HepG2 (cell line): ENCODE measurements around the gene BRCA2. TPM values are rescaled to one million over a fixed set of nuclear protein-coding genes. Genes with fewer than 3 reads are reported as not detected.
A peak's percentile ranks its signal among the peaks of the same experiment; 100 is the strongest.

Experiments
- AHR ChIP-seq: IDR thresholded peaks from 2 replicates; pipeline ENCODE4 v1.6.1; 2018; ENCODE audit warnings: missing genetic modification reagents, missing compliant biosample characterization
- ELF1 ChIP-seq: sonication (generic); formaldehyde crosslinking; IDR thresholded peaks from 2 replicates; pipeline ENCODE4 v1.4.0; 2020; ENCODE audit warnings: missing genetic modification reagents
- HNRNPUL1 ChIP-seq: fragments of 200-400 bp; formaldehyde crosslinking; IDR thresholded peaks from 2 replicates; pipeline ENCODE4 v1.6.1; 2017; ENCODE audit warnings: low read depth, mild to moderate bottlenecking, low read length, moderate library complexity
- IKZF1 ChIP-seq: fragments of 450-650 bp; IDR thresholded peaks from 2 replicates; pipeline ENCODE4 v1.7.1; 2016
- IKZF4 ChIP-seq: sonication (generic); formaldehyde crosslinking; IDR thresholded peaks from 2 replicates; pipeline ENCODE4 v1.5.1; 2020; ENCODE audit warnings: borderline replicate concordance, mild to moderate bottlenecking, low read depth, missing genetic modification reagents; ENCODE audit errors: not compliant biosample characterization
- NR3C1 ChIP-seq: sonication (generic); formaldehyde crosslinking; IDR thresholded peaks from 2 replicates; pipeline ENCODE4 v1.4.0; 2020; ENCODE audit warnings: missing genetic modification reagents
- PBX2 ChIP-seq: IDR thresholded peaks from 2 replicates; pipeline ENCODE4 v1.6.1; 2016; ENCODE audit warnings: control low read depth
- PRDM15 ChIP-seq: sonication (generic); formaldehyde crosslinking; IDR thresholded peaks from 2 replicates; pipeline ENCODE4 v1.4.0; 2020; ENCODE audit warnings: missing genetic modification reagents
- SKI ChIP-seq: fragments of 450-650 bp; IDR thresholded peaks from one replicate; pipeline ENCODE4 v1.6.1; 2018; ENCODE audit warnings: mild to moderate bottlenecking; ENCODE audit not compliant: partially characterized antibody
- SOX6 ChIP-seq, 2 experiments: fragments of 450-650 bp in 1 of 2; sonication (generic) in 1 of 2; formaldehyde crosslinking in 1 of 2; IDR thresholded peaks; 2 replicates each; pipeline versions ENCODE4 v1.4.0 to v1.6.1; 2017 to 2020; ENCODE audit warnings: antibody characterized with exemption in 1 of 2, mild to moderate bottlenecking in 1 of 2, missing genetic modification reagents in 1 of 2
- SRSF4 ChIP-seq: fragments of 200-400 bp; formaldehyde crosslinking; IDR thresholded peaks from one replicate; pipeline ENCODE4 v1.6.1; 2018; ENCODE audit warnings: mild to moderate bottlenecking, low read depth, low read length, moderate library complexity; ENCODE audit not compliant: poor library complexity, severe bottlenecking
- THAP11 ChIP-seq: IDR thresholded peaks from 2 replicates; pipeline ENCODE4 v1.6.1; 2016; ENCODE audit warnings: missing biosample characterization, missing genetic modification reagents
- ZFP82 ChIP-seq: sonication (generic); formaldehyde crosslinking; IDR thresholded peaks from 2 replicates; pipeline ENCODE4 v1.5.1; 2020; ENCODE audit warnings: mild to moderate bottlenecking, missing genetic modification reagents, borderline replicate concordance
- ZNF225 ChIP-seq: sonication (generic); formaldehyde crosslinking; IDR thresholded peaks from 2 replicates; pipeline ENCODE4 v1.4.0; 2020; ENCODE audit warnings: mild to moderate bottlenecking, missing genetic modification reagents
- polyA plus RNA-seq, 8 experiments: library from polyadenylated mRNA; depleted of rRNA in 3 of 8; stranded (reverse) in 7 of 8; unstranded in 1 of 8; fragments of >200 nt; fragmentation: Illumina TruSeq in 4 of 8; extraction: Trizol in 4 of 8; gene quantifications; 2 replicates each; pipeline versions ENCODE4 v1.2.1 to v1.2.3, GENCODE V29; 2011 to 2016; ENCODE audit warnings: low read depth in 4 of 8, missing spikeins in 1 of 8, mixed read lengths in 1 of 8; ENCODE audit not compliant: insufficient read depth in 1 of 8
- total RNA-seq, 5 experiments: library from RNA; depleted of rRNA; stranded (reverse); fragments of >200 nt; fragmentation: Illumina TruSeq; extraction: Trizol; gene quantifications; 2 replicates each; pipeline ENCODE4 v1.2.3, GENCODE V29; 2016; ENCODE audit warnings: low read depth in 1 of 5
- TF ChIP-seq, protein P1 (sequence below): sonication (generic); formaldehyde crosslinking; IDR thresholded peaks from 2 replicates; pipeline ENCODE4 v1.4.0; 2020; ENCODE audit warnings: missing genetic modification reagents
- TF ChIP-seq, protein P2 (sequence below): sonication (generic); formaldehyde crosslinking; IDR thresholded peaks from 2 replicates; pipeline ENCODE4 v1.4.0; 2020; ENCODE audit warnings: missing genetic modification reagents

Gene BRCA2
- total and polyA plus RNA-seq, 2 of the 13 experiments (the other 11 are each of a cell fraction or from before 2014, with no cell fraction given), result 3.1 to 24.6 TPM

DNA sequence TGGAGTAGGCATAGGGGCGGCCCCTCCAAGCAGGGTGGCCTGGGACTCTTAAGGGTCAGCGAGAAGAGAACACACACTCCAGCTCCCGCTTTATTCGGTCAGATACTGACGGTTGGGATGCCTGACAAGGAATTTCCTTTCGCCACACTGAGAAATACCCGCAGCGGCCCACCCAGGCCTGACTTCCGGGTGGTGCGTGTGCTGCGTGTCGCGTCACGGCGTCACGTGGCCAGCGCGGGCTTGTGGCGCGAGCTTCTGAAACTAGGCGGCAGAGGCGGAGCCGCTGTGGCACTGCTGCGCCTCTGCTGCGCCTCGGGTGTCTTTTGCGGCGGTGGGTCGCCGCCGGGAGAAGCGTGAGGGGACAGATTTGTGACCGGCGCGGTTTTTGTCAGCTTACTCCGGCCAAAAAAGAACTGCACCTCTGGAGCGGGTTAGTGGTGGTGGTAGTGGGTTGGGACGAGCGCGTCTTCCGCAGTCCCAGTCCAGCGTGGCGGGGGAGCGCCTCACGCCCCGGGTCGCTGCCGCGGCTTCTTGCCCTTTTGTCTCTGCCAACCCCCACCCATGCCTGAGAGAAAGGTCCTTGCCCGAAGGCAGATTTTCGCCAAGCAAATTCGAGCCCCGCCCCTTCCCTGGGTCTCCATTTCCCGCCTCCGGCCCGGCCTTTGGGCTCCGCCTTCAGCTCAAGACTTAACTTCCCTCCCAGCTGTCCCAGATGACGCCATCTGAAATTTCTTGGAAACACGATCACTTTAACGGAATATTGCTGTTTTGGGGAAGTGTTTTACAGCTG lies at the start of gene BRCA2, which contains the start of gene ZAR1L (continued):
- TF ChIP-seq SKI (no peak), ELF1 (CRISPR knock-in tag) (peak; percentile 100), SRSF4 (no peak), HNRNPUL1 (no peak), IKZF1 (no peak), NR3C1 (no peak), IKZF4 (CRISPR knock-in tag) (no peak), PBX2 (no peak), AHR (CRISPR knock-in tag) (no peak), THAP11 (CRISPR knock-in tag) (peak; percentile 82), PRDM15 (CRISPR knock-in tag) (no peak), ZFP82 (CRISPR knock-in tag) (peak; percentile 62; the same call in 1 of the 2 replicates), SOX6 (IDR thresholded peaks at IDR 0.05) (no peak), SOX6 (CRISPR knock-in tag; IDR thresholded peaks at IDR 0.05) (no peak; the same call in 1 of the 2 replicates), ZNF225 (CRISPR knock-in tag) (no peak)
- TF ChIP-seq, protein P1, sequence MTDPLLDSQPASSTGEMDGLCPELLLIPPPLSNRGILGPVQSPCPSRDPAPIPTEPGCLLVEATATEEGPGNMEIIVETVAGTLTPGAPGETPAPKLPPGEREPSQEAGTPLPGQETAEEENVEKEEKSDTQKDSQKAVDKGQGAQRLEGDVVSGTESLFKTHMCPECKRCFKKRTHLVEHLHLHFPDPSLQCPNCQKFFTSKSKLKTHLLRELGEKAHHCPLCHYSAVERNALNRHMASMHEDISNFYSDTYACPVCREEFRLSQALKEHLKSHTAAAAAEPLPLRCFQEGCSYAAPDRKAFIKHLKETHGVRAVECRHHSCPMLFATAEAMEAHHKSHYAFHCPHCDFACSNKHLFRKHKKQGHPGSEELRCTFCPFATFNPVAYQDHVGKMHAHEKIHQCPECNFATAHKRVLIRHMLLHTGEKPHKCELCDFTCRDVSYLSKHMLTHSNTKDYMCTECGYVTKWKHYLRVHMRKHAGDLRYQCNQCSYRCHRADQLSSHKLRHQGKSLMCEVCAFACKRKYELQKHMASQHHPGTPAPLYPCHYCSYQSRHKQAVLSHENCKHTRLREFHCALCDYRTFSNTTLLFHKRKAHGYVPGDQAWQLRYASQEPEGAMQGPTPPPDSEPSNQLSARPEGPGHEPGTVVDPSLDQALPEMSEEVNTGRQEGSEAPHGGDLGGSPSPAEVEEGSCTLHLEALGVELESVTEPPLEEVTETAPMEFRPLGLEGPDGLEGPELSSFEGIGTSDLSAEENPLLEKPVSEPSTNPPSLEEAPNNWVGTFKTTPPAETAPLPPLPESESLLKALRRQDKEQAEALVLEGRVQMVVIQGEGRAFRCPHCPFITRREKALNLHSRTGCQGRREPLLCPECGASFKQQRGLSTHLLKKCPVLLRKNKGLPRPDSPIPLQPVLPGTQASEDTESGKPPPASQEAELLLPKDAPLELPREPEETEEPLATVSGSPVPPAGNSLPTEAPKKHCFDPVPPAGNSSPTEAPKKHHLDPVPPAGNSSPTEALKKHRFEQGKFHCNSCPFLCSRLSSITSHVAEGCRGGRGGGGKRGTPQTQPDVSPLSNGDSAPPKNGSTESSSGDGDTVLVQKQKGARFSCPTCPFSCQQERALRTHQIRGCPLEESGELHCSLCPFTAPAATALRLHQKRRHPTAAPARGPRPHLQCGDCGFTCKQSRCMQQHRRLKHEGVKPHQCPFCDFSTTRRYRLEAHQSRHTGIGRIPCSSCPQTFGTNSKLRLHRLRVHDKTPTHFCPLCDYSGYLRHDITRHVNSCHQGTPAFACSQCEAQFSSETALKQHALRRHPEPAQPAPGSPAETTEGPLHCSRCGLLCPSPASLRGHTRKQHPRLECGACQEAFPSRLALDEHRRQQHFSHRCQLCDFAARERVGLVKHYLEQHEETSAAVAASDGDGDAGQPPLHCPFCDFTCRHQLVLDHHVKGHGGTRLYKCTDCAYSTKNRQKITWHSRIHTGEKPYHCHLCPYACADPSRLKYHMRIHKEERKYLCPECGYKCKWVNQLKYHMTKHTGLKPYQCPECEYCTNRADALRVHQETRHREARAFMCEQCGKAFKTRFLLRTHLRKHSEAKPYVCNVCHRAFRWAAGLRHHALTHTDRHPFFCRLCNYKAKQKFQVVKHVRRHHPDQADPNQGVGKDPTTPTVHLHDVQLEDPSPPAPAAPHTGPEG (CRISPR knock-in tag), result no peak
- TF ChIP-seq, protein P2, sequence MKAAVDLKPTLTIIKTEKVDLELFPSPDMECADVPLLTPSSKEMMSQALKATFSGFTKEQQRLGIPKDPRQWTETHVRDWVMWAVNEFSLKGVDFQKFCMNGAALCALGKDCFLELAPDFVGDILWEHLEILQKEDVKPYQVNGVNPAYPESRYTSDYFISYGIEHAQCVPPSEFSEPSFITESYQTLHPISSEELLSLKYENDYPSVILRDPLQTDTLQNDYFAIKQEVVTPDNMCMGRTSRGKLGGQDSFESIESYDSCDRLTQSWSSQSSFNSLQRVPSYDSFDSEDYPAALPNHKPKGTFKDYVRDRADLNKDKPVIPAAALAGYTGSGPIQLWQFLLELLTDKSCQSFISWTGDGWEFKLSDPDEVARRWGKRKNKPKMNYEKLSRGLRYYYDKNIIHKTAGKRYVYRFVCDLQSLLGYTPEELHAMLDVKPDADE (CRISPR knock-in tag), result no peak
